Uterus (tissue), 2 donors: ENCODE measurements around the gene GCNT1.

Experiments used
- POLR2A ChIP-seq, 2 donors: fragments of 450-650 bp; IDR thresholded peaks; one replicate each; pipeline ENCODE4 v1.6.1; 2016; ENCODE audit warnings: antibody characterized with exemption in 2 of 2, mild to moderate bottlenecking in 1 of 2, moderate library complexity in 1 of 2
- TF ChIP-seq, protein P1 (sequence below), 4 experiments: fragments of 200-600 bp in 2 of 4; fragments of 450-650 bp in 2 of 4; sonication (generic) in 2 of 4; IDR thresholded peaks; one replicate each; pipeline ENCODE4 v1.5.1; 2016 to 2019; ENCODE audit warnings: antibody characterized with exemption in 4 of 4, mild to moderate bottlenecking in 2 of 4, moderate library complexity in 1 of 4

DNA sequence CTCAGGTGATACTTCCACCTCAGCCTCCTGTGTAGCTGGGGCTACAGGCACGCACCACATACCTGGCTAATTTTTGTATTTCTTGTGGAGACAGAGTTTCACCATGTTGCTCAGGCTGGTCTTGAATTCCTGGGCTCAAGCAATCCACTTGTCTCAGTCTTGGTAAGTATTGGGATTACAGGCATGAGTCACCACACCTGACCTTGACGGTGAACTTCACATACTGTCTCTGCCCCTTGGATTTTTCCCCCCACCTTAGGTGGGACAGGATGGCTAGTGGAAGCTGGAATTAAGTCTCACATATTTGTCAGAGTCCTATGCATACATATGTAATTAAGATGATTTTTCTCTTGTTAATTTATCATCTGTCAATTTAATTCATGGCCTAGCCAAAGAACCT lies 43.8 kb upstream of the GCNT1 start:
- TF ChIP-seq, protein P1, sequence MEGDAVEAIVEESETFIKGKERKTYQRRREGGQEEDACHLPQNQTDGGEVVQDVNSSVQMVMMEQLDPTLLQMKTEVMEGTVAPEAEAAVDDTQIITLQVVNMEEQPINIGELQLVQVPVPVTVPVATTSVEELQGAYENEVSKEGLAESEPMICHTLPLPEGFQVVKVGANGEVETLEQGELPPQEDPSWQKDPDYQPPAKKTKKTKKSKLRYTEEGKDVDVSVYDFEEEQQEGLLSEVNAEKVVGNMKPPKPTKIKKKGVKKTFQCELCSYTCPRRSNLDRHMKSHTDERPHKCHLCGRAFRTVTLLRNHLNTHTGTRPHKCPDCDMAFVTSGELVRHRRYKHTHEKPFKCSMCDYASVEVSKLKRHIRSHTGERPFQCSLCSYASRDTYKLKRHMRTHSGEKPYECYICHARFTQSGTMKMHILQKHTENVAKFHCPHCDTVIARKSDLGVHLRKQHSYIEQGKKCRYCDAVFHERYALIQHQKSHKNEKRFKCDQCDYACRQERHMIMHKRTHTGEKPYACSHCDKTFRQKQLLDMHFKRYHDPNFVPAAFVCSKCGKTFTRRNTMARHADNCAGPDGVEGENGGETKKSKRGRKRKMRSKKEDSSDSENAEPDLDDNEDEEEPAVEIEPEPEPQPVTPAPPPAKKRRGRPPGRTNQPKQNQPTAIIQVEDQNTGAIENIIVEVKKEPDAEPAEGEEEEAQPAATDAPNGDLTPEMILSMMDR (IDR thresholded peaks at IDR 0.05), result no peak
- TF ChIP-seq POLR2A (IDR thresholded peaks at IDR 0.05), result no peak
